Measurements from ENCODE around the gene TMPRSS4. TPM values are rescaled to one million over a fixed set of nuclear protein-coding genes. Genes with fewer than 3 reads are reported as not detected.

The TMPRSS4 gene
- total and polyA plus RNA-seq, 9 of the 15 experiments (the other 6 are each of a cell fraction or from before 2014, with no cell fraction given) = 4.0 to 10.0 (median 5.6) TPM

- H2AFZ ChIP-seq (ENCODE audit: low read depth, low read length) = no peak overlapping the region
- no peaks in the 10 kb centered on the region for H3K9me3 ChIP-seq (replicated peaks; ENCODE audit: control insufficient read depth, insufficient read depth, low read depth, low read length)
- H3K4me2 ChIP-seq (ENCODE audit: insufficient read depth, low read length) = no peak overlapping the region
- peaks cover 55 to 97% of the 10 kb centered on the region in 2 experiments for H3K27me3 ChIP-seq (ENCODE audit: control insufficient read depth in 2 of 2, insufficient read depth in 2 of 2, low read length in 2 of 2)
- H3K79me2 ChIP-seq (ENCODE audit: control insufficient read depth, insufficient read depth, low read length) = no peaks in the 10 kb centered on the region
- BruUV-seq (replicated peaks) = no TSS peak
- no peak overlapping the region for H3K4me3 ChIP-seq
- ATAC-seq = no peak
- ChIA-PET POLR2A (interaction anchor here (0.9 kb wide), 1 partner anchor 10 kb away, joined by 3 read pairs; no protein-coding TSS in a partner anchor), CTCF (ENCODE audit: low intra/inter-chr PET ratio) (no interaction called here)
- no peak overlapping the region for H3K9ac ChIP-seq (ENCODE audit: insufficient read depth in 1 of 2, low read depth in 2 of 2, low read length in 2 of 2)
- 0 out of 2 replicates have a peak, but pooled peaks cover 4% of the 10 kb centered on the region for H4K20me1 ChIP-seq (replicated peaks; ENCODE audit: control insufficient read depth, insufficient read depth, low read length)
- no peak overlapping the region for H3K27ac ChIP-seq (ENCODE audit: extremely low read depth, low read depth, low read length)
- no peak for FAIRE-seq
- peaks cover 0 to 16% of the 10 kb centered on the region in 2 experiments; a peak in 2 of 5 replicates for H3K4me1 ChIP-seq (replicated peaks in 1 of 2; ENCODE audit: control insufficient read depth in 2 of 2, insufficient read depth in 2 of 2, low read length in 2 of 2)
- H3K9me1 ChIP-seq (ENCODE audit: control insufficient read depth, insufficient read depth, low read length) = no peaks in the 10 kb centered on the region
- 1% methylated on average over 16 of the region's 16 CpGs for WGBS (ENCODE audit: insufficient coverage, low coverage, missing lambda C conversion rate)
- intact Hi-C loops (cut with micrococcal nuclease) = no loop called here
- in situ Hi-C loops (cut with MboI) = no loop called here
- no peak for DNase-seq (ENCODE audit: extremely low read depth in 1 of 4, low spot score in 3 of 4)
- H3K36me3 ChIP-seq (ENCODE audit: control insufficient read depth, insufficient read depth, low read length) = no peaks in the 10 kb centered on the region
- no peak for TF ChIP-seq CREM (IDR thresholded peaks at IDR 0.05; ENCODE audit: low read depth)
- no peak for TF ChIP-seq CBFA2T2 (conservative IDR thresholded peaks at IDR 0.05)
- no peak for TF ChIP-seq E2F8 (IDR thresholded peaks at IDR 0.05; ENCODE audit: low read depth, partially characterized antibody)
- TF ChIP-seq TBP (optimal IDR thresholded peaks at IDR 0.05; ENCODE audit: low read depth, low read length) = no peak
- TF ChIP-seq CHD4 (IDR thresholded peaks at IDR 0.05; ENCODE audit: insufficient read depth, insufficient replicate concordance, low read depth, low read length, poor library complexity, severe bottlenecking) = no peak
- no peak for TF ChIP-seq ZNF174 (CRISPR knock-in tag; IDR thresholded peaks at IDR 0.05)
- TF ChIP-seq GTF2F1 (IDR thresholded peaks at IDR 0.05; ENCODE audit: low read depth, low read length) = no peak
- TF ChIP-seq ILF3 (IDR thresholded peaks at IDR 0.05; ENCODE audit: borderline replicate concordance) = no peak
- no peak for TF ChIP-seq ZNF395 (CRISPR knock-in tag; IDR thresholded peaks at IDR 0.05)
- TF ChIP-seq CHAMP1 (IDR thresholded peaks at IDR 0.05) = no peak
Measured at GRCh38 chr11:118153516-118153915, 76.6 kb downstream of the TMPRSS4 start.
